Measurements from ENCODE around the gene RERE. TPM values are rescaled to one million over a fixed set of nuclear protein-coding genes. Genes with fewer than 3 reads are reported as not detected.
"Not testable (repeated sequence)": the region's sequence is repeated elsewhere in the genome, so short reads cannot be mapped to it uniquely, and the experiment has no call there.

Gene RERE
- total RNA-seq, 1 donor from 2014 or later, result 134 TPM

DNA sequence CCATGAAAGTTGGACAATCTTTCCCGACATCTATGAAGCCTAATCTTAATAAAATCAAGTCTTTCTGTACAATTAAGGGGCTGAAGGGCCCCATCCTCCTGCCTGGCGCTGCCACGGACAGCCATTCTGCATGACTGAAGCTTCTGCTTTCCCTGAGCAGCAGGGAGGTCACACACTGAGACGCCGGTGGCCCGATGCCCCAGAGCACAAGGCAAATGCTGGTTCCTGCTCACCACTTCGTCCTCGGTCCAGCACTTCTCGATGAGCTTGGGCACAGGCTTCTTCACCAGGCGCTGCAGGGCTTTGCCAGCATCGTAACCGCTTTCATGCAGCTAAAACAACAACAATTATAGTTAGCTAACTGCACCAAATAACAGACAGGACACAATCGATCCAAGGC, 351.7 kb downstream of the RERE start:
- no peak for ATAC-seq
- DNase-seq (ENCODE audit: low spot score), result no peak
- intact Hi-C loops (cut with DNase I), result loop anchor here (5.0 kb wide), 1 partner anchor 47 kb away; no protein-coding TSS in a partner anchor

DNA sequence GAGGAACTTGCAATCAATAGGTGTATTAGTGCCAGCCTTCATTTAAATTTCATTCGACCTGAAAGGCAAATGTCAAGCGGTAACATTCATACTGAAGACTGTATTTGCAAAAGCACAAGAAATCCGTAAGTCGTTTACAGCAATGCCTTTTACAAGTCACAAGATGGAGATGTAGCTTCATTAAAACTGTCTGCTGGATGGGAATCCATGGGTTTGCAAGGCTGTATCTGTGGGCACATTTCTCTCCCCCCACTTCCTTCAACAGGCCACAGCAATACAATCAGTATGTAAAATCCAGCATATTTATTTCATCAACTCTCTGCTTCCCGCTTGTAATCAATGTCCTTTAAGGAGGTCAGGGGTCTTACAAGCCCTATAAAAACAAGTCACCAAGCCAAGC, 352.4 kb downstream of the RERE start:
- intact Hi-C loops (cut with DNase I), result loop anchor here (5.0 kb wide), 1 partner anchor 47 kb away; no protein-coding TSS in a partner anchor
- DNase-seq (ENCODE audit: low spot score) (no peak), ATAC-seq (peak; percentile 61)

- DNase-seq (ENCODE audit: low spot score) (no peak), ATAC-seq (no peak)
- intact Hi-C loops (cut with DNase I), result no loop called here
These were observed 353.1 kb downstream of the RERE start for GRCh38 chr1:8464377-8464776.

GRCh38 chr1:8463144-8463927, 354.1 kb downstream of the RERE start:
- DNase-seq (ENCODE audit: low spot score), result no peak
- intact Hi-C loops (cut with DNase I), result no loop called here

DNA sequence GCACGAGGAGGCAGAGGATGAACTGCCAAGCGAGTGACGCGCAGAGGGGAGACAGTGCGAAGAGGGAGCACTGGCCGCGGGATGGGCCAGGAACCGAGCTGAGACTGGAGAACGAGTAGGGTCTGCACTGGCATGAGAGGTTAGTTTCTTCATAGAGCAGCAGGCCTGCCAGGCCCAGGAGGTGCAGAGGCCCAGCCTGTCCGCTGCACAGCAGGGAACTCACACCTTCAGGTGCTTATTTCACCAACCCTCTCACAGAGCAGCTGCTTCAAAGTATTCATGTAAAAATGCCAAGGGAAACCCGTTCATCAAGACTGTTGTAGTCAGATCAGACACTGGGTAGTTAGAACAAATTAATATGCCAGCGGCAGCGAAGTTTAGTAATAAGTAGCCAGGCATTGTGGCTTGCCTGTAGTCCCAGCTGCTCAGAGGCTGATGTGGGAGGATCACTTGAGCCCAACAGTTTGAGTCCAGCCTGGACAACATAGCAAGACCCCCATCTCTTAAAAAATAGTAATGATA, 355.0 kb downstream of the RERE start:
- no peak for DNase-seq (ENCODE audit: low spot score)
- intact Hi-C loops (cut with DNase I), result no loop called here
- ATAC-seq, result peak; percentile 4

More at GRCh38 chr1:8463144-8463927, 354.1 kb downstream of the RERE start:
- peak; percentile 76 for ATAC-seq

GRCh38 chr1:8461351-8462110, 355.9 kb downstream of the RERE start:
- intact Hi-C loops (cut with DNase I), result no loop called here
- DNase-seq (ENCODE audit: low spot score), result no peak
- no peak for ATAC-seq

GRCh38 chr1:8460784-8461183, 356.7 kb downstream of the RERE start:
- no peak for DNase-seq (ENCODE audit: low spot score)
- intact Hi-C loops (cut with DNase I), result no loop called here
- ATAC-seq, result no peak

DNA sequence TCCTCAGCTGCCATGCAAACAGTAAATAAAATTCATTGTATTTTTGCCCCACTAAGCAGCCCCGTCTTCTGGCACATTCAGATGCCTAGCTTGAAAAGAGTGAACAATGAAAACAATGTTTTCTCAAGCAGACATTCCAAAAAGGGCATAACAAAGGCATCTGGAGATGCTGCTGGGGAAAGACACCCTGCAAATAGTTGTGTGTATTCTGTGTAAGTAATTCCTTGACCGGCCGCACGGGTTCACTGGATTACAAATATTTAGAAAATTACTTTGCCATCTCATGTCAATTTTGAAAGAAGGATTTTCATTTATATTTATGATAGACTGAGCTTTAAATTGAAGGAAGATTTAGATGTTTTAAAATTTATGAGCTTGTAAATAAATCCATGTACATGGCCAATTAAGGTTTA, 357.3 kb downstream of the RERE start:
- intact Hi-C loops (cut with DNase I), result no loop called here

GRCh38 chr1:8458607-8459006, 358.8 kb downstream of the RERE start:
- intact Hi-C loops (cut with DNase I), result no loop called here
- ATAC-seq, result no peak

More for the DNA sequence above, 357.3 kb downstream of the RERE start:
- ATAC-seq, result no peak
- DNase-seq (ENCODE audit: low spot score), result no peak

GRCh38 chr1:8457760-8458381, 359.6 kb downstream of the RERE start:
- ATAC-seq, result no peak
- no peak for DNase-seq (ENCODE audit: low spot score)
- intact Hi-C loops (cut with DNase I), result no loop called here

More at GRCh38 chr1:8458607-8459006, 358.8 kb downstream of the RERE start:
- no peak for DNase-seq (ENCODE audit: low spot score)

DNA sequence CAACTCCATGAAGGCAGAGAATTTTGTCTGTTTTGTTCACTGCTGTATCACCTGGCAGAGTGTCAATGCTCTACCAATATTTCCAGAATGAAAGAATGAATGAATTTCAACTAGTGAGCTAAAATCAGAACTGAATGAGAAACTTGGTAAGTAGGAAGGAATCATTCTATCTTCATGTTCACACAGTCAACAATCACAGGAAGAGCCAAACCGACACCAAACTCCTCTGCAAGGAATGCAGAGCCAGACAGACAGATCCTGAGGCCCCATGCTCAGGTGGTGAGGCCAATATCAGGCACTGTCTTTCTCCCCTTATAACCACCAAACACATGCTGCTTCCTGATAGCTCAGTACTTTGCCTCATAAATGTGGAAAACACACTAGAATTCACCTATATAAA, 360.4 kb downstream of the RERE start:
- no peak for ATAC-seq
- DNase-seq (ENCODE audit: low spot score), result no peak
- intact Hi-C loops (cut with DNase I), result no loop called here

DNA sequence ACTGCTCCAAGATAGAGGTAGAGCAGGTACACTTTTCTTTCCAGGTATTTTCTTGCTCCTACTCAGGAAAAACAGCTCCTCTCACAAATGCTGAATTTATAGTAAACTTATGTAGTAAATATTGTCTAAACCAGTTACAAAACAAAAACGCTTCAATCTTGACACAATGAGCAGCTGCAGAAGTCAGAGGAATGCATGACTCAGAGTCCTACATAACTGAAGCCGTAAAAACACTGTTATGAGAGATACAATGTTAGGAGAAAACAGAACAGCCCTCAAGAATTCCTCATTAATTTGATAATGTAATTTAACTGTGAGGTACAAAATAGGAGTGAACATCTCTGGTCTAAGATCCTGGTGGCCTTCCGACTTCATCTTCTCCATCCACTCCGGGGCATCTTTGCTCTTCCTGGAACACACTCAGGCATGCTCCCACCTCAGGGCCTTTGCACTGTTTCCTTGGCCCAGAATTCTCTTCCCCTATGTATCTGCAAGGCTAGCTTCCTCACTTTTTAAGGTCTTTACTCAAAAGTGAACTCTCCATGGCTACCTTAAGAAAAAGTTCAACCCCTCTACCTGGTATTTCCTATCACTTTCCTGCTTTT, 361.0 kb downstream of the RERE start:
- intact Hi-C loops (cut with DNase I), result no loop called here
- DNase-seq (ENCODE audit: low spot score) (no peak), ATAC-seq (peak; percentile 66)

DNA sequence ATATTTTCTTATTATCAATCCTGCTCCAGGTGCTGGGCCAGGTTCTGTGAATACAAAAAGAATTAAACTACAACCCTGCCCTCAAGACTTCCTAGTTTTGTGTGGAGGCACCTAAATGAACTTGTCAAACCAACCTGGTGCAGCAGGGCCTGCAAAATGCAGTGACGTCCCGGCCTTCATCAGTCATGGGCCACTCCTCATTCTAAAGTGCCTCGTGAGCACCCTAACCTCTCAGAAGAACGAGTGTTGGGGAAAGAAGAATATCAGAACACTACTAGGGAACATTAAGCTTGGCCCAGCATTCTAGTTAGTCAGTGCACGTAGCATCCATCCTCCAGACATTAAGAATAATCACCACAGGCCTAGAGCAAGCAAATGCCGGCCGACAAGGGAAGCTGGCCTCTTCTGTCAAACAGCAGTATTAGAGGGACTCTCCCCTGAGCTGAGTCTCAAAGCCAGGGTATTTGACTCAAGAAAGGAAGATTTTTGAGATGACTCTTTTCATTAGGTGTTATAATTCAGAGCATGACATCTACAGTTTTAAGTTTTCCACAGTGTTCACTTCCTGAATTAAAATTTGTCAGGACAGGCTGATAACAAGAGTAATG, 361.6 kb downstream of the RERE start:
- peak; percentile 46 for ATAC-seq
- intact Hi-C loops (cut with DNase I), result no loop called here
- no peak for DNase-seq (ENCODE audit: low spot score)

DNA sequence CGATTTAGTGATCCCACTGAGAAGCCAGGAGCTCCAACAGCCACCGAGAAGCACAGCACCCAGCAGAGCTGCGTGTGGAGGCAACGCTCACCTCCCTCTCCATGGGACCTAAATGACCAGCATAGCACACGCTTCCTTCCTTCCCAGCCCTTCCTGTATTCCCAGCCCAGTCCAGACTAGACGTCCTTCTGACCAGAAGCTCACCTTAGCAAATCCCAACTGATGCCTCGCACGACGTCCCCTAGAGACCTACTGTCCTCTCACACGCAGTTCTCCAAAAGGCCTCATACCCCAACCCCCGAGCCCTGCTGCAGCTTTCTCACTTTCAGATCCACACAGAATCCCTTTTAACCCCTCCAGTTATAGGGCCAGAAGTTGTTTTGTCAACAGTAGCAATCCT, 367.1 kb downstream of the RERE start:
- no peak for ATAC-seq
- DNase-seq (ENCODE audit: low spot score), result no peak
- intact Hi-C loops (cut with DNase I), result no loop called here

DNA sequence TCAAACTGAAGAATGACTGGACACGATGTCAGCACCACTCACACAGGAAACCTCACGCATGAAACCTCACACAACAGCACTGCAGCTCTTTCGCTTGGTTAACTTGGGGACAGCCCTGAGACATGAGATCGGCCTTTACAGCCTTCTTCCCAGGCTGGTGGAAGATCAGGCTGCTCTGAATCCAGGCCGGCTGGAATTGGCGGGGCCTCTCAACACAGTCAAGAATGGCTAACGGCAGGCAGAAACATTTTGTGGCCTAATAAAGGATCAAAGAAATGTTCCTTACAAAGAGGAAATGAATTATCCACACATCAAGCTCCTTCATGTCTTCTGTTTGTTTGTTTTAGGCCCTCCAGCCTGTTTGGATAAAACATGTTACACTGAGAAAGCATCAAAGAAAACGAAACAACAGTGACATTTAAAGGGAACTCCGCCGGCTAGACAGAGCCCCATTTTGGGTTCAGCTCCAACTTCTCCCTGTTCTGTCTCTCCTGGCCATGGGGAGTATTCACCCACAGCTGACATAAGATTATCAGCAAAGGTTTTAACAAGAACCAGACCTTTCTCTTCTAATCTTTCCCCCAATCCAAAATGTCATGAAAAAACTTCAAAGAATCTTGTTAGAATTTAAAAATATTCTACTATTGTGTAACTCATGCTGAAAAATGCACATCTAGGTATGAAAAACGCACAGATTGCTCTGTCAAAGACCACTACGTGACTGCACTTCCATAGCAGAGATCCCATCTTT, 368.4 kb downstream of the RERE start:
- peak; percentile 76 for ATAC-seq
- no peak for DNase-seq (ENCODE audit: low spot score)
- intact Hi-C loops (cut with DNase I), result no loop called here

- intact Hi-C loops (cut with DNase I); ATAC-seq: not testable (repeated sequence)
These were observed 368.9 kb downstream of the RERE start for GRCh38 chr1:8448505-8448904.

DNA sequence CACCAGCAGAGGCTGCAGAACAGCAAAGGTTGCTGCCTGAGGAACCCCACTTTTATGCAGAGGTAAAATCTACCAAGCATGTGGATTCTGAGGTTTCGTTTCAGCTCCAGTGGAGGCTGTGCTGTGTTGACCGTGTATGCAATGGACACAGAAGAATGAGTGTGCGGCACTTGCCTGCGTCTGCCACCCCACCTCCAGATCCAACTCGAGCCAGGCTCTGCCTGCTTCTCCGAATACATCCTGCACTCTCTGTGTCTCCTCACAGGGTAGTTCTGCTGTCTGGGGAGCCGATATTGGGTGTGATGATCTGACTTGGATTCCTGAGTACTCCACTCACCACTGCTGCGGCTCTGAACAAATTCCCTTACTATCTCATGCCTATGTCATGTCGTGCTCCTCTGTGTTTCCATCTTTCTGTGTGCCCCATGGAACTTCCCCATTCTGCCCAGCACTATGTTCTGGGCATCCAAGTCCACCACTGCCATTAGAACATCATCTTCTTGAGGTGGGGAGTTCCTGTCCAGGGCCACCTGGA, 369.8 kb downstream of the RERE start:
- DNase-seq (ENCODE audit: low spot score) (no peak), ATAC-seq (no peak)
- intact Hi-C loops (cut with DNase I), result no loop called here

More at GRCh38 chr1:8448505-8448904, 368.9 kb downstream of the RERE start:
- not testable (repeated sequence) for DNase-seq (ENCODE audit: low spot score)

DNA sequence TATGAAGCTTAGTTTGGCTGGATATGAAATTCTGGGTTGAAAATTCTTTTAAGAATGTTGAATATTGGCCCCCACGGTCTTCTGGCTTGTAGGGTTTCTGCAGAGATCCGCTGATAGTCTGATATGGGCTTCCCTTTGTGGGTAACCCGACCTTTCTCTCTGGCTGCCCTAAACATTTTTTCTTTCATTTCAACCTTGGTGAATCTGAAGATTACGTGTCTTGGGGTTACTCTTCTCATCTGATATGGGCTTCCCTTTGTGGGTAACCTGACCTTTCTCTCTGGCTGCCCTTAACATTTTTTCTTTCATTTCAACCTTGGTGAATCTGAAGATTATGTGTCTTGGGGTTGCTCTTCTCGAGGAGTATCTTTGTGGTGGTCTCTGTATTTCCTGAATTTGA, 371.3 kb downstream of the RERE start:
- DNase-seq (ENCODE audit: low spot score); ATAC-seq; intact Hi-C loops (cut with DNase I): not testable (repeated sequence)
